GM06990 (cell line): Measurements from ENCODE around the gene PDK2.

Experiments used
- DNase-seq: peaks from one replicate; pipeline ENCODE4 v3.0.0-alpha.2; 2011; ENCODE audit not compliant: insufficient read length; ENCODE audit errors: extremely low read depth
- H3K27me3 ChIP-seq: replicated peaks from 2 replicates; pipeline ENCODE4 v1.6.0; 2011; ENCODE audit warnings: low read length; ENCODE audit not compliant: control insufficient read depth, insufficient read depth
- H3K36me3 ChIP-seq: 2 replicates; pipeline ENCODE4 v1.5.1; 2011; ENCODE audit warnings: low read length; ENCODE audit not compliant: control insufficient read depth, insufficient read depth
- H3K4me3 ChIP-seq: replicated peaks from 2 replicates; pipeline ENCODE4 v1.5.1; 2011; ENCODE audit warnings: low read depth, mild to moderate bottlenecking, control low read depth, low read length
- CTCF ChIP-seq: IDR thresholded peaks from 2 replicates; pipeline ENCODE4 v1.5.1; 2011; ENCODE audit warnings: low read length, control low read depth, mild to moderate bottlenecking, inconsistent platforms; ENCODE audit not compliant: insufficient read depth, poor library complexity, severe bottlenecking

The PDK2 gene

DNA sequence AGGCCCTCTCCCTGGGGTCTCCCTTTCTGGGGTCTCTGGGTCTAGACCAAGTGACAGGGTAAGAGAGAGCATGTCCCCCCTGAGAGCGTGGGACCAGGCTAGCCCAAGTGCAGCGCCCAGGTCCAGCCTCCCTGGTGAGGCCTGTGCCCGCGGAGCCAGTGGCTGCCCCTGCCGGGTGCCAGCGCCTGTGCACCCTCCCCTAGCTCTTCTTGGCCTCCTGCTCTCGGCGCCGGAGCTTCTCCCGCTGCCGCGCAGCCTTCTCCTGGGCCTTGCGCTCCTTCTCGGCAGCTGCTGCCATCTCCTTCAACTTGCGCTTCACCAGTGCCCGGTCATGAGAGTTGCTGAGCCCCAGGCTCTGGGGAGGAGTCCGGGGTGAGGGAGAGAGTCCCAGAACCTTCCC is 17.5 kb downstream of the PDK2 start:
- H3K4me3 ChIP-seq: no peak overlapping the region
- no peak for DNase-seq
- no peaks in the 10 kb centered on the region for H3K27me3 ChIP-seq
- H3K36me3 ChIP-seq: no peaks in the 10 kb centered on the region; the same call in 1 of the 2 replicates
- TF ChIP-seq CTCF: no peak

DNA sequence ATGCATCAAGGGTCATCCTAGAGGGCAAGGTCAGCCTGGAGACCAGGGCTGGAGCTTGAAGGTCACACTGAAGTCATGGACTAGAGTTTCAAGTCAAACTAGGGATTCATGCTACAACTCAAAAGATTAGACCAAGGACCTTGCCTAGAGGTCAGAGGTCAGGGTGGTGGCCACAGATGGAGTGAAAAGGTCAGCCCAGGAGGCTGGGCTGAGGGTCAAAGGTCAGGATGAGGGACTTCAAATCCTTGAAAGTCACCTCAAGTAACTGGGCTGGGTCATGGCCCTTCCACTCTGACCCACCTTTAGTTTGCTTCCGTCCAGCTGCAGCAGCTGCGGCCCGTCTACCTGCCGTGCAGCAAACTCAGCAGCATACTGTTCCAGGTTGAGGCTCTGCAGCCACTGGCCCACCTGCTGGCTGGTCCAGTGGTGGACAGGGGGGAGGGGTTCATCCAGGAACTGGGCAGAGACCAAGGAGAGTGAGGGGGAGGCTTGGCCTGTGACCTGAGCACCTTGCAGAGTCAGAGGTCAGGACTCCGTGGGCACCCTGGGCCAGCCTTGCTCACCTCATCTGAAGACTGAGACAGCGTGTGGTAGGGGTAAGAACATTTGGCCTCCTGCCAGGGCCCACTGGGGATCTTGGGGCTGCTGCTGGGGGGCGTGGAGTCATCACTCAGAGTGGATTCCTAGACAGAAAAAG is 18.6 kb downstream of the PDK2 start:
- H3K4me3 ChIP-seq: no peak overlapping the region
- no peak for TF ChIP-seq CTCF
- no peaks in the 10 kb centered on the region; the same call in 1 of the 2 replicates for H3K27me3 ChIP-seq
- H3K36me3 ChIP-seq: no peaks in the 10 kb centered on the region; the same call in 1 of the 2 replicates
- no peak for DNase-seq

GRCh38 chr17:50114401-50114800 is 19.2 kb downstream of the PDK2 start:
- no peak for DNase-seq
- Histone ChIP-seq H3K36me3 (no peaks in the 10 kb centered on the region; the same call in 1 of the 2 replicates), H3K27me3 (no peaks in the 10 kb centered on the region; the same call in 1 of the 2 replicates), H3K4me3 (no peak overlapping the region)
- TF ChIP-seq CTCF: no peak

DNA sequence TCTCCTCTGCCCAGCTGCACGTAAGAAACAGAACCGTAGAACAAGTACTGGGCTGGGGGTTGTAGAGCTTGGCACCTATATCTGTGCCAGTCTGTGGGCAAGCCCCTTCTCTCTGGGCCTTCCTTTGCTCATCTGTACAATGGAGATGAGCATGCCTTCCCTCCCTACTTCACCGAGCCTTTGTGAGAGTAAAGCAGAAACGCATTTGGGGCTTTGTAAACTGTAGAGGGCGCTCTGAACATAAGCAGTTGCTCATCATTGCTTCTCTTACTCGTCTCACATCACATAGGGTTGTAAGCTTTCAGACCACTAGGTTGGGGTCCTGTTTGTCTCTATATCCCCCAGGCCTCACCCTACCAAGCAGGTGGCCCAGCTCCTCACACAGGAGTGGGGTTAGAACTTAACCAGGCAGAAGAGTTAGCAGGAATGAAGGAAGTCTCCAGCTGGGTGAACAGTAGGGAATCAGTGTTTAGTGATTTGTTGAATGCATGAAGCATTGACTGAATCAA is 19.8 kb downstream of the PDK2 start:
- DNase-seq: no peak
- H3K27me3 ChIP-seq: no peaks in the 10 kb centered on the region; the same call in none of the 2 replicates
- no peak overlapping the region for H3K4me3 ChIP-seq
- H3K36me3 ChIP-seq: no peaks in the 10 kb centered on the region; the same call in 1 of the 2 replicates
- peak; percentile 80 for TF ChIP-seq CTCF

DNA sequence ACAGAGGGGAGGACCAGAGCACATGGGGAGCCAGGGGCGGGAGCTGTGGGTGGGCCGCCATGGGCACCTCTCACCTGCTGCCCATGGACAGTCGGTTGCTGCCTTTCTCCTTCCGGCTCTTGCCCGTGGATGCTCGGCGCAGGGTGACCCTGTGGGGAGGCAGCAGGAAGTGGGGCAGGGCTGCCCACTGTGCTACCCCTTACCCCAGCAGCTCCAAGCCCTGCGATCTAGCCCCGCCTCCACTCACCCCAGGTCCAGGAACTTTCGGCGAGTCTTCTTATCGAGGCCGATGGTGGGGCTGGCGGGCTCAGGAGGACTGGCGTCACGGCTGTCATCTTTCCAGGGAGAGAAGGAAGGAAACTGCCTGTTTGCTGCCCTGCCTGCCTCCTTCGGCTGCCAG is 20.6 kb downstream of the PDK2 start:
- Histone ChIP-seq H3K36me3 (no peaks in the 10 kb centered on the region), H3K27me3 (no peaks in the 10 kb centered on the region; the same call in none of the 2 replicates), H3K4me3 (no peak overlapping the region)
- no peak for DNase-seq
- no peak for TF ChIP-seq CTCF
